HG03460 (cell line): ENCODE measurements around the gene CXCL12.

Source experiments
- ATAC-seq: cut with Tn5 transposase; IDR thresholded peaks from one replicate; pipeline ENCODE4 v1.9.1; 2021; ENCODE audit not compliant: unreplicated experiment

Gene CXCL12

GRCh38 chr10:44399659-44400451, 15.0 kb upstream of the CXCL12 start:
- no peak for ATAC-seq

- ATAC-seq = no peak
These were observed 14.1 kb upstream of the CXCL12 start for GRCh38 chr10:44398747-44399658.

GRCh38 chr10:44398271-44398670, 13.4 kb upstream of the CXCL12 start:
- ATAC-seq = no peak

- no peak for ATAC-seq
These were observed 12.8 kb upstream of the CXCL12 start for GRCh38 chr10:44397476-44398225.

- ATAC-seq = no peak
These were observed 11.8 kb upstream of the CXCL12 start for GRCh38 chr10:44396671-44397191.

- ATAC-seq = no peak
These were observed 11.2 kb upstream of the CXCL12 start for GRCh38 chr10:44395902-44396670.

GRCh38 chr10:44395396-44395795, 10.5 kb upstream of the CXCL12 start:
- ATAC-seq = no peak

GRCh38 chr10:44394696-44395381, 9.9 kb upstream of the CXCL12 start:
- ATAC-seq = no peak

- ATAC-seq = no peak
These were observed 9.1 kb upstream of the CXCL12 start for GRCh38 chr10:44393834-44394547.

GRCh38 chr10:44393051-44393630, 8.2 kb upstream of the CXCL12 start:
- no peak for ATAC-seq

- ATAC-seq = no peak
These were observed 7.5 kb upstream of the CXCL12 start for GRCh38 chr10:44392420-44392819.

- no peak for ATAC-seq
These were observed 7.1 kb upstream of the CXCL12 start for GRCh38 chr10:44391981-44392380.

- ATAC-seq = no peak
These were observed 5.7 kb upstream of the CXCL12 start for GRCh38 chr10:44390585-44391072.

GRCh38 chr10:44389556-44389955, 4.7 kb upstream of the CXCL12 start:
- ATAC-seq = no peak

GRCh38 chr10:44389150-44389549, 4.3 kb upstream of the CXCL12 start:
- ATAC-seq = no peak

GRCh38 chr10:44388641-44389040, 3.7 kb upstream of the CXCL12 start:
- ATAC-seq = no peak

- no peak for ATAC-seq
These were observed 3.0 kb upstream of the CXCL12 start for GRCh38 chr10:44387853-44388251.

- no peak for ATAC-seq
These were observed 1.7 kb upstream of the CXCL12 start for GRCh38 chr10:44386546-44387052.
